GM18519 (cell line): ENCODE data around the gene ZIC3.
"Not testable (repeated sequence)": the region's sequence is repeated elsewhere in the genome, so short reads cannot be mapped to it uniquely, and the experiment has no call there.

ENCODE experiments used
- ATAC-seq: cut with Tn5 transposase; IDR thresholded peaks from one replicate; pipeline ENCODE4 v1.9.1; 2021; ENCODE audit warnings: mild to moderate bottlenecking, moderate library complexity; ENCODE audit not compliant: unreplicated experiment, low FRiP score

Gene ZIC3

GRCh38 chrX:137565921-137566745 is at the start of gene ZIC3:
TSS of gene ZIC3 (plus strand) at chrX:137566127. CDS start at chrX:137566692, 565 bp downstream.
- ATAC-seq = no peak

- ATAC-seq = no peak
Observed at GRCh38 chrX:137519459-137519858, 46.5 kb upstream of the ZIC3 start.

- ATAC-seq = no peak
Observed at GRCh38 chrX:137545711-137546651, 19.9 kb upstream of the ZIC3 start.

- ATAC-seq = no peak
Observed at GRCh38 chrX:137547291-137547690, 18.6 kb upstream of the ZIC3 start.

GRCh38 chrX:137548261-137548660 is 17.7 kb upstream of the ZIC3 start:
- no peak for ATAC-seq

GRCh38 chrX:137549073-137549472 is 16.9 kb upstream of the ZIC3 start:
- ATAC-seq = no peak

- ATAC-seq = no peak
Observed at GRCh38 chrX:137549851-137550664, 15.9 kb upstream of the ZIC3 start.

GRCh38 chrX:137550665-137551261 is 15.2 kb upstream of the ZIC3 start:
- no peak for ATAC-seq

- ATAC-seq = not testable (repeated sequence)
Observed at GRCh38 chrX:137552098-137552497, 13.8 kb upstream of the ZIC3 start.

- ATAC-seq = no peak
Observed at GRCh38 chrX:137562096-137562495, 3.8 kb upstream of the ZIC3 start.

GRCh38 chrX:137563681-137564651 is 2.0 kb upstream of the ZIC3 start:
- ATAC-seq = no peak

GRCh38 chrX:137565318-137565904 is 516 bp upstream of the ZIC3 start:
- no peak for ATAC-seq

GRCh38 chrX:137566746-137567679 is 1.1 kb downstream of the ZIC3 start:
- ATAC-seq = no peak

- ATAC-seq = no peak
Observed at GRCh38 chrX:137567682-137568232, 1.8 kb downstream of the ZIC3 start.

- no peak for ATAC-seq
Observed at GRCh38 chrX:137568741-137569469, 3.0 kb downstream of the ZIC3 start.

- ATAC-seq = no peak
Observed at GRCh38 chrX:137569470-137569891, 3.6 kb downstream of the ZIC3 start.
